Bronchial epithelial cell (primary cell): Measurements from ENCODE around the gene NMUR2. TPM values are rescaled to one million over a fixed set of nuclear protein-coding genes. Genes with fewer than 3 reads are reported as not detected.

Experiments
- DNase-seq: peaks from one replicate; pipeline ENCODE4 v3.0.0-alpha.2; 2010; ENCODE audit warnings: low read depth
- FAIRE-seq: peaks from 2 replicates; lab custom pipeline; 2011; peaks lifted over from hg19 to GRCh38; lab: Jason Lieb, UNC
- H3K27me3 ChIP-seq: 2 replicates; pipeline ENCODE4 v1.5.1; 2011; ENCODE audit warnings: low read length; ENCODE audit not compliant: control insufficient read depth, insufficient read depth
- H3K36me3 ChIP-seq: 2 replicates; pipeline ENCODE4 v1.5.1; 2011; ENCODE audit warnings: low read length; ENCODE audit not compliant: control insufficient read depth, insufficient read depth
- H3K4me3 ChIP-seq: 2 replicates; pipeline ENCODE4 v1.5.1; 2011; ENCODE audit warnings: mild to moderate bottlenecking, low read depth, low read length, control low read depth
- CTCF ChIP-seq: IDR thresholded peaks from 2 replicates; pipeline ENCODE4 v1.5.1; 2011; ENCODE audit warnings: mild to moderate bottlenecking, moderate library complexity, low read length, control low read depth, inconsistent platforms; ENCODE audit not compliant: insufficient read depth, severe bottlenecking
- total RNA-seq: library from RNA; depleted of rRNA; stranded (reverse); fragments of >200 nt; gene quantifications from 2 replicates; pipeline ENCODE4 v1.2.1, GENCODE V29; 2014

The NMUR2 gene
- total RNA-seq, 1 donor from 2014 or later, result not detected

- H3K4me3 ChIP-seq, result no peak overlapping the region
- DNase-seq, result no peak
- no peaks in the 10 kb centered on the region for H3K27me3 ChIP-seq
- no peak for TF ChIP-seq CTCF
- no peaks in the 10 kb centered on the region for H3K36me3 ChIP-seq
- FAIRE-seq, result no peak
Measured at GRCh38 chr5:152379331-152379730, 25.7 kb downstream of the NMUR2 start.

- DNase-seq, result peak; percentile 40
- FAIRE-seq, result no peak
- no peaks in the 10 kb centered on the region for H3K27me3 ChIP-seq
- H3K36me3 ChIP-seq, result no peaks in the 10 kb centered on the region
- H3K4me3 ChIP-seq, result no peak overlapping the region
- no peak for TF ChIP-seq CTCF
Measured at GRCh38 chr5:152378730-152379129, 26.3 kb downstream of the NMUR2 start.

GRCh38 chr5:152376886-152377285 lies 28.2 kb downstream of the NMUR2 start:
- Histone ChIP-seq H3K4me3 (no peak overlapping the region), H3K27me3 (no peaks in the 10 kb centered on the region), H3K36me3 (no peaks in the 10 kb centered on the region)
- no peak for TF ChIP-seq CTCF
- FAIRE-seq, result no peak
- no peak for DNase-seq

- DNase-seq, result no peak
- H3K36me3 ChIP-seq, result no peaks in the 10 kb centered on the region
- no peak overlapping the region for H3K4me3 ChIP-seq
- TF ChIP-seq CTCF, result no peak
- H3K27me3 ChIP-seq, result no peaks in the 10 kb centered on the region
- FAIRE-seq, result no peak
Measured at GRCh38 chr5:152374711-152375275, 30.3 kb downstream of the NMUR2 start.

- Histone ChIP-seq H3K4me3 (no peak overlapping the region), H3K36me3 (no peaks in the 10 kb centered on the region), H3K27me3 (no peaks in the 10 kb centered on the region)
- DNase-seq (peak; percentile 10), FAIRE-seq (no peak)
- no peak for TF ChIP-seq CTCF
Measured at GRCh38 chr5:152372875-152373274, 32.2 kb downstream of the NMUR2 start.

GRCh38 chr5:152369298-152369697 lies 35.8 kb downstream of the NMUR2 start:
- H3K27me3 ChIP-seq, result no peaks in the 10 kb centered on the region
- H3K36me3 ChIP-seq, result no peaks in the 10 kb centered on the region
- FAIRE-seq (no peak), DNase-seq (no peak)
- H3K4me3 ChIP-seq, result no peak overlapping the region
- TF ChIP-seq CTCF, result no peak
